T1000 (cell line): ENCODE data around the gene MXD4.
"Not testable (repeated sequence)": the region's sequence is repeated elsewhere in the genome, so short reads cannot be mapped to it uniquely, and the experiment has no call there.

Experiments
- DNase-seq: peaks from one replicate; lab custom pipeline; 2025; ENCODE audit warnings: mixed read lengths; lab: John Stamatoyannopoulos, UW

MXD4 gene

DNA sequence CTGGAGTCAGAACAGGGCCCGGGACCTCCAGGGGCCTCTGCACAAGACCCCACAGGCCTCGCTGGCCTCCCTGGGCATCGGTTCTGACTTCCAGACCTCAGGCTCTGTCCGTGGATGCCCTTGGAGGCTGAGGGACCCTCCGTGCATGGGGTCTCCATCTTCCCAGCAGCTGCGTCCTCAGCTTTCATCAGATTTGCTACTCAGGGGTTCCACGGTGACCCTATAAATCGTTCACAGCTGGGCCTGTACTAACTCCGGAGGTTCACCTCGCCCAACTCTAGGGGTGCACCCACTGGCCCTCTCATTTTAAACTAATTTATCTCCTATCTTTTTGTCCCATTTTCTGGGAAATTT, 13.1 kb upstream of the MXD4 start:
- DNase-seq: not testable (repeated sequence)

DNA sequence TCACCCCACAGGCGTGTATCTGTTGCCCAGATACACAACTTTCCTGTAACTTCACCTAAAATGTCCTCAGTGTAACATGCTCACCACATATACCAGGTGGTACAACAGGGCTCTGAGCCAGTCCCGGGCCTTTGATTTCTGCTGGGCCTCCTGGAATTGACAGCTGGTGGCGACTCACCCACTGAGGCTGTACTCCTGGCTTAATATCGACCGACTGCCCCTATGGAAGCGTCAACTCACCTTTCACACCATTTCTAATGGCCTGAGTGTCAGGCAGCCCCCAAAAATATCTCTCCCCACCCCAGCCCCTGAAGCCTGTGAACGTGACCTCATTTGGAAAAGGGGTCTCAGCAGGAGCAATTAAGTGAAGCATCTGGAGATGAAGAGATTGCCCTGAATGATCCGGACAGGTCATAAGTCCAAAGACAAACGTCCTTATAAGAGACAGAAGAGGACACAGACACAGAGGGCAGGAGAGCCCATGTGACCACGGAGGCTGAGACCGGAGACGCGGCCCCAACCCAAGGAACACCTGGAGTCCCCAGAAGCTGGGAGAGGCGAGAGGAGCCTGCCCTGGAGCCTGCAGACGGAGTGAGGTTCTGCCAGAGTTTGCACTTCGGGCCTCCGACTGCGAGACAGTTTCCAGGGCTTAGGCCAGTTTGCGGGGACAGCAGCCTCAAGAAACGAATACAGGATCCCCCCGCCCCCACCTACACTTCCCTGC, 12.6 kb upstream of the MXD4 start:
- no peak for DNase-seq

DNA sequence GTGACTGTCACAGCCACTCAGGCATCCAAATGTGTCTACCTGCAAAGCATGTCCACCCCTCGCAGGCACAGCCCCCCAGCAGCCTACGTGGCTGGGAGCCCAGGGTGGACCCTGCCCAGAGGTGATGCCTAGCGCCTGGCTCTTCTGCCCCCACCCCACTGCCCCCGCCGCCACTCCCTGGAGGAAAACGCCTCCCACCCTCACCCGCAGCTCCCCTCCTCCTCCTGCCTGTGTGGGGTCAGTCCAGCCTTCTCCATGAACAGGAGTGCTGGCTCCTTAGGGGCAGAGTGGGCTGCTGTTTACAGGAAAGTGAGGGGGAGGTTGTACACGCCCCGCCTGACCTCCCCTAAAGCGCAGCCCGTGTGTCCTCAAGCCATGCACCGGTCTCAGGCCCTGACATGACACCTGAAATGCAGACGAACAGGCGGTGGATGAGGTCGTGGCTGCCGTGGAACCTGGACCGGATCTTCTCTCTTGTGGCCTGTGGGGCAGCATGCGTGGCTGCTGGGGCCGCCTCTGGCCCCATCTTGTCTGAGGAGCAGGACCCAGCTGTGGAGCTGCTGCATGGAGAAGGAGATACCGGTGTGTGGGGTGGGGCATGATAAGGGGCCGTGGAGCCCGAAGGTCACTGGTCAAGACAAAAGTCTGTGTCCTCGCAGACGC, 11.9 kb upstream of the MXD4 start:
- DNase-seq: no peak

GRCh38 chr4:2273221-2273620, 11.3 kb upstream of the MXD4 start:
- DNase-seq: no peak

- DNase-seq: no peak
Measured at GRCh38 chr4:2272828-2273120, 10.9 kb upstream of the MXD4 start.

- DNase-seq: no peak
Measured at GRCh38 chr4:2272026-2272827, 10.3 kb upstream of the MXD4 start.

DNA sequence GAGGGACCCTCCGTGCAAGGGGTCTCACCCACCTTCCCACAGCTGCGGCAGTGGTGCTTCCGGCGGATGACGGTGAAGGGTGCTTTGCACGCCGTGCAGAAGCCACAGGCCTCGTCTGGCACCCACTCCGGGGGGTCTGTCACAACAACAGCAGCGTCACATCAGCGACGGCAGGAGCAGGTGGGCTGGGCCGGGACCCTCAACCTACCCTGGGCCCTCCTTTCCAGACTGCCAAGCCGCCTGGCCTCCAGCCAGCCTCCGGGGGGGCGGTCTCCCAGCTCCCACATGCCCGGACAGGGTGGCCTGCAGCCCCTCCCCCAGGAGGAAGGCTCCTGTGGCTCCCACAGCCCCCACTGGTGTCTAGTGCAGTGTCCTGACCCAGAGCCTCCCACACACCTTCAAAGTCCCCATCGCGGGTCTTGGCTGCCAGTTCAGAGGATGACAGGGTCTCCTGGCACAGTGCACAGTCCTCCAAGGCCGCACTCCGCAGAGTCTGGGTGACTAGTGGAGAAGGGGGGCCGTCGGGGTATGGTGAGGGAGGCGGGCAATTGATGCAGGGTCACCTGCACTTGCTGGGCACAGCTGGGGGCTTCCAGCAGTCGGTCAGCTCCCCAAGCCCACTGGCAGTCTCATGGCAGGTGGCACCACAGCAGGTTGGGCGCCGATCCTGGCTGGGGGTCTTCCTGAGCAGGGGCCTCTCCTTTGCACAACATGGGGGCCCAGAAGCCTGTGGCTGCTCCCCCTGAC, 9.5 kb upstream of the MXD4 start:
- no peak for DNase-seq

- no peak for DNase-seq
Measured at GRCh38 chr4:2270341-2271165, 8.6 kb upstream of the MXD4 start.

DNA sequence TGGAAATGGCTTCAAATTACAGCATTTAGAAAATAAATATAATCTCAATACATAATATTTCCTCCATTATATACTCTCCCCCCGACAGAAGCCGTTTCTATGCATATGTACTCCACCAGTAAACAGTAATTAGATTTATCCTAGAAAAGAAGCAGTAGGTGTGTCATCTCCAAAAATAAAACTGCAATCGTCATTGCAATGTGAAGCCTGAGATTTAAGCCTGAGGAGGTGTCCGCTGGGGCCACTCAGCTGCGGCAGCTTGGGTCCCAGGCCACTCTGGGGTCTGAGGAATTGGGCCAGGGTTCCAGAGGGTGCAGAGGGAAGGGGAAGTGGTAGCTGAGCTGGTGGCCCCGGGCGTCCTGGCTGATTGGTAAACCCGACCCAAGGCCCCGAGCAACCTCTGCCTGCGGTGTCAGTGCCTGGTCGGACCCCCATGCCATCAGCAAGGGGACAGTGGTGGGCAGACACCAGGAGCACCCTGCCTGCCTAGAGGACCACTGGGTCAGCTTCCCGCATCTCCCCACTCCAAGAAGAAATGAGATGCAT, 7.8 kb upstream of the MXD4 start:
- no peak for DNase-seq

DNA sequence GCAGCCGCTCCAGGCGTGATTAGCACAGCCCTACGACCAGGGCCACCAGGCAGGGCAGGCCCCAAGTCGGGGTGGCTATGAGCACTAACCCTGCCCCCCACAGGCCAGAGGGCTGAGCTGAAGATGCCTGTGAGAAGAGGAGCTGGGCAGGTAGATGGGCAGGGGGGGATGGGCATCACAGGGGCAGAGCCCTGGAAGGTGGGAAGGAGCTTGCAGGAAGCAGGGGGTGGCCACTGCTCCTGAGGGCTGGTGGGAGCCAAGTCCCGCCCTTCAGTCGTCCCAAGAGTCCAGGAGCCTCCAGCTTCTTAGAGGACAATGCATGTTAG, 7.3 kb upstream of the MXD4 start:
- no peak for DNase-seq

- DNase-seq: no peak
Measured at GRCh38 chr4:2268357-2269205, 6.7 kb upstream of the MXD4 start.

GRCh38 chr4:2267841-2268240, 5.9 kb upstream of the MXD4 start:
- DNase-seq: no peak

DNA sequence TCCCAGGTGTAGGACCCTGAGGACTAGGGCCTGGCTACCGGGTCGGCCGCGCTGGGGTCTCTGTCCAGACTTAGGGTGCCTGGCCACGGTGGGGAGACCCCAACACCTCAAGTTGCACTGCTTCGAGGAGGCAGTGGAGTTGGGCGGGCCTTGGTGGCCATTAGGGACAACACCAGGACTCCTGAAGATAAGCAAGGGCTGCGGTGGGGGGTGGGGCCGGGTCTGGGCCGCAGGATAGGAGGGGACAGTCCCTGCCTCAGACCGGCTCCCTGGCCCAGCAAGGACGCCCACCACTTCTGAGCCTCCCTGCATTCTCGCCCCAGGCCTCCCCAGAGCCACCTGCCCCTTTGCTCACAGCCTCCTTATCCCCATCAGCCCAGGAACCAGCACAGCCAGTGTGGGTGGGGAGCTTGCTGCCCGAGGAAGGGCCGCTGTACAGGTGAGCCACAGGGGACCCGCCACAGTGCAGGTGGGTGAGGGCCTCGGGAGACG, 5.5 kb upstream of the MXD4 start:
- DNase-seq: no peak

- DNase-seq: no peak
Measured at GRCh38 chr4:2266821-2267220, 4.9 kb upstream of the MXD4 start.

DNA sequence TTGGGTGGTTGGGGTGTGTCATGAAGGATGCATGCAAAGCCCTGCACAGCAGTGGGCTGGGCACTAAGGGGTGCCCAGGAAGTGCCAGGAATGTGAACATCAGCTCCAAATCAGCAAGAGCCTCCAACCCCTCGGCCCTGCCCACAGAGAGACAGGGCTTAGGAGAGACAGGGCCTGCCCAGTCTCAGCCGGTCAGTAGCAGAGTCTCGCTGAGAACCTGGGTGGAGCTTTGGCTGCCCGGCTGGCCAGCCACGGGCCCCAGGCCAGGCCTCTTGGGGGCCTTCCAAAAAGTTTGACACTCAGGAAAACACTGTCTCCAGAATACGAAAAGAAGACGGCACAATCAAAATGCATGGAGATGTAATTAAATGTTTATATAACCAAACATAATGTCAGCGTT, 4.3 kb upstream of the MXD4 start:
- DNase-seq: no peak

DNA sequence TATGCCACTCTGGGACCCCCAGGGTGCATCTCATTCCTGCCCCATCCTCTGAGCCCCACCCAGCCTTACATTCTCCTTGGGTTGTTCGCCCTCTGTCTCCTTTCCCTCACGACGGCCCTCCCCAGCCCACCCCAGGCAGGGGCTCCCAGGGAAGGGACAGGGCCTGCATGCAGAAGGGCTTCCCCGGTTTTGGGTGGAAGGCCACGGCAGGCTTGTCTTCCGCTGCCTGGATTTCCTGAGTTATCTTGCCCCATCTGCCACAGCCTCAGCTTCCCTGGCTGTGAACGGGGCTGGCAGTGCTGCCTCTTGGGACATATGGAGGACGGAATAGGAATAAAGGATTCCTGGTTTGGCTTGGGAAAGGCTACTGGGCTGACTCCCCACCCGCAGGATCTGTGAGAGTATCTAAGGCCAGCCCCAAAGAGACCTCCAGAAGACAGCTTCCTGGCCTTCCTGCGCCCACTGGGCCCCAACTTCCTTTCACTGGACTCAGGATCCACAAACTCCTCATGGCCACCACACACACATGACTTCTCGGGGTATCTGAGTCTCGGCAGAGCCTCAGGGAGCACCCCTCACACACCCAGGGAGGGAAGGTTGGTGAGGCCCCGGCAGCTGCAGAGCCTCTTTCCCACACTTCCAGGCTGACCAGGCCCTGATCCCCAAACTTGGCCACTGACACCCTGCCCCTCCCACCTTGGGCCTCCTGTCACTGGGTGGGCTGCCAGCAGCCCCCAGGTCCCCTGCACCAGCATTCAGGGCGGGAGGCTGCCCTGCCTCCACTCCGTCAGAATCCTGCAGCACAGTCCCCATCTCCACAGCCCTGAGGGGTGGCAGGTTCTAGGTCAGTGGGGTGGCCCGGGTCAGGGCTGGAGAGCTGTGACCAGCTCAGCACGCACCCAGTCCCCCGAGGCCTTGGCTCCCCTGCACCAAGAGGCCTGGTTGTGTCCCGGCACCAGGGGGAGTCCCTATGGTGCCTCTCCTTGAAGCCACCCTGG, 3.5 kb upstream of the MXD4 start:
- no peak for DNase-seq

DNA sequence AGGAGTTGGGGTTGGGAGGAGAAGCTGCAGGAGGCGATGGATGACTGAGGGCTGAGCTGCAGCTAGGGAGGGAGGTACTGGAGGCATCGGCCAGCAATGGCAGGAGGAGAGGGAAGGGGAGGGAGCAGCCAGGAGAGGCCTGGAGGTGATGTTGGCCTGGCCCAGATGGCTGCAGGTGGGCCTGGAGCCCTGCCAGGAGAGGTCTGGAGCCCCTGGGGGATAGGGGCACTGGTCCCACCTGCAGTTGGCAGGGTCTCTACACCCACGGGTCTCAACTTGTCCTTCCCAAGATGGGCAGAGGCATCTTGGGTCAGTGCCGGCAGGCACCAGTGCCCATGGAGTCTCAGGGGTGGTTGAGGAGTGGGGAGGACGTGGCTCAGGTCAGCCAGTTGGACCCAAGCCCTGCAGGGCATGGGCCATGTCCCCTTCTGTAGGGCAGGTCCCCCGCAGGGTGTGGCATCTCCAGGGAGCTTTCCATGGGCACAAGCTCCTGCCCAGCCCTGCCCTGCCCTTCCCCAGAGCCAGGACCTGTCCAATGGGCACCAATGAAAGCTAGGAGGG, 2.7 kb upstream of the MXD4 start:
- DNase-seq: no peak

GRCh38 chr4:2263926-2264321, 2.0 kb upstream of the MXD4 start:
- DNase-seq: no peak

DNA sequence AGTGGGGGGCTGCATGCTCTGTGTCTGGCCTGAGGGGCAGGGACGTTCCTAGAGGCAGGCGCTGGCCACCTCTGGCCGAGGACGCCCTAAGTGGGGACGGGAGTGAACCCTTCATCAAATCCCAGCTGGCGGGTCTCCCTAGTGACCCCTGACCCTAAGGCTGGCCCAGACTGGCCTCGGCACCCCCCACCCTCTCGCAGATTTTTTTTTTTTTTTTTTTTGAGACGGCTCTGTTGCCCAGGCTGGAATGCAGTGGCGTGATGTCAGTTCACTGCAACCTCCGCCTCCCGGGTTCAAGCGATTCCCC, 988 bp upstream of the MXD4 start:
- DNase-seq: no peak
